GM19324 (cell line): ENCODE measurements around the gene RPS6KB2.

Source experiments
- ATAC-seq: cut with Tn5 transposase; IDR thresholded peaks from one replicate; pipeline ENCODE4 v1.9.1; 2021; ENCODE audit warnings: mild to moderate bottlenecking, moderate library complexity; ENCODE audit not compliant: unreplicated experiment, low FRiP score

The RPS6KB2 gene

DNA sequence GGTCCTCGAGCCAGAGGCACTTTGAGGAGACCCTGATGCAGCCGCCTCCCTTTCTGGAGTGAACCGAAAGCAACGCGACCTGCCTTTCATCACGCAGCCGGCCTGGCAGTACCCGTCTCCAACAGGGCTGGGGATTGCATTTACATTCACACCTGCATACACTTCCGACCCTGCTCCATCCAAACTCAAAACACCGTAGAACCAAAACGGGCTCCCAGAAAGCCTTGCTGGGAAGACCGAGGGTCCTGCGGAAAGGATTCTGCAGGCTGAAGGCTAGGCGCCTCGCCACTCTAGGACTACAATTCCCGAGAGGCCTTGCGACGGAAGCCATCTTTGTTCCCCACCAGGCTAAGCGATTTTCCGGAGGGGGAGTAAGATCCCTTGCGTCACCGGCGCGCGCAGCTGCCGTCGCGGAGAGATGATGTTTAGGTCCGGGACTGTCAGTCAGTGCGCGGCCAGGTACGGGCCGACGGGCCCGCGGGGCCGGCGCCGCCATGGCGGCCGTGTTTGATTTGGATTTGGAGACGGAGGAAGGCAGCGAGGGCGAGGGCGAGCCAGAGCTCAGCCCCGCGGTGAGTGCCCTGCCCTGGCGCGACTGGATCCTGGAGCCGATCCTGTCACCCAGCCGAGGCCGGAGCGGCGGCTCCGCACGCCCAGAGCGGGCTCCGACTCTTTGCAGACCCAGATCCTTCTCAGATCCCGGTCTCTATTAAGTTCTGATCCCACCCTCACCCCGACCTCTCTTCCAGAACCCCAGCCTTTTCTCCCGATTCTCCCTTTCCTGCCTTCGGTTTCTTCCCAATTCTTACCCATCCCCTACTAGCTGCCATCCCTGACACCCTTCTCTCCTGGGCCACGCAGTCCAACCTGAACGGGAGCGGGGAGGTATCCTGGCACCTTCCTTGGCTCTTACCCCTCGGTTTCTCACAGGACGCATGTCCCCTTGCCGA, at the start of gene RPS6KB2:
Gene RPS6KB2 (plus strand): TSS at position 443 of the 950 bp plus-strand sequence. CDS start 52 bp downstream, at position 495.
- ATAC-seq: peak; percentile 92

DNA sequence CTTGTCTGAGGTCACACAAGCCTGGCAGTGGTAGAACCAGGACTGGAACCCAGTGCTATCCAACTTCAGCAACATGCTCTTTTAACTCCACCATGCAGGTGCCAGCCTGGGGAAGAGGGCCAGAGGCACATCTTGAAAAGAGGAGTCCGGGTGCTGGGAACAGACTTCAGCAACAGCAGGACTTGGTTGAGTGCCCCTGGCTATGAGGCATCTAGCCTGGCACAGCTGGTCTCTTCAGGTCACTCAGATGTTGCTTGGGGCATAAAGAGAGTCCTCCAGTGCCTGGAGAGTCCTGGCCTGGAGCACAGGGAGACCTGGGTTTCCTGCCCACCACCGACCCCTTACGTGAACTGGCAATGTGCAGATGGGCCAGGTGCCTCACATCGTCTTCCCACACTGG, 49.8 kb upstream of the RPS6KB2 start:
- no peak for ATAC-seq

DNA sequence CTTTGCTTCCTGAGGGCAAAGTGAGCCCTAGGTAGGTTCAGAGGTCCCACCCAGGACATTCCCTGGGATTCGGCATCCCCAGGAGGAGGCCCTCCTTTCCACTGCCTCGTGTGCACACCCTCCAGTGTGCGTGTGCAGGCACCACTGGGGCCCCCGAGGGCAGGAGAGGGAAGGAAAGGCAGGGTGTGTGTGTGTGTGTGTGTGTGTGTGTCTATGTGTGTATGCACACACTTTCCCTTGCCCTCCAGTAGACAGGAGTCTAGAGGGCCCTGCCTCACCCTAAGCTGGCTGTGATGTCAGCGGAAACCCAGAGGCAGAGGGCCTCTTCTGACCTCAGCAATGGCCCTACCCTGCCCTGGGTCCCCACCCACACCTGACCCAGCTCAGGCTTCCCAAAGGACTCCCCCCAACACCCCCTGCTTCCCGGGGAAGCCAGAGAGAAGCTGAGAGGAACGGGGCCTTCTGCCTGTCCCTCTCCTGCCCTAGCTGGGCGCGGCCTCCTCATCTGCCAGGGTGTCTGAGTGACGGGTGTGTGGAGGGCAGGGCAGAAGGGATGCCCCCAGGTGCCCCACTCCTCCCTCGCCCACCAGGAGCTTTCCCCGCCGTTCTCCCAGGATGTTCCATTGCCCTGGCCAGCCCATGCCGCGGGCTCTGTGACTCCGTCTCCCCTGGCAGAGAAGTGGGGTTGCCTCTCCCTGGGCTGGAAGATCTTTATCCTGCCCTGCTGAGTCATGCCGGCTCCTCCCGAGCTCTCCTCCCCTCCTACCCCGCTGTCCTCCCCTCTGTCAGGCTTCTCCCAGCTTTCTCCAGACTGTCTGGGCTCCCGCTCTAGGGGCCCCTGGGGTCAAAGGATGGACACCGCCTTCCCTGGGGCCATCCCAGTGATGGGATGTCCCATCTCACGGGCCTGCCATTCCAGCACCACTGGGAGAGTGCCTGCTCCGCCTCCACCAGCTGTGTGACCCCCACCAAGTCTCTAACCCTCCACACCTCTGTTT, 48.9 kb upstream of the RPS6KB2 start:
- no peak for ATAC-seq

DNA sequence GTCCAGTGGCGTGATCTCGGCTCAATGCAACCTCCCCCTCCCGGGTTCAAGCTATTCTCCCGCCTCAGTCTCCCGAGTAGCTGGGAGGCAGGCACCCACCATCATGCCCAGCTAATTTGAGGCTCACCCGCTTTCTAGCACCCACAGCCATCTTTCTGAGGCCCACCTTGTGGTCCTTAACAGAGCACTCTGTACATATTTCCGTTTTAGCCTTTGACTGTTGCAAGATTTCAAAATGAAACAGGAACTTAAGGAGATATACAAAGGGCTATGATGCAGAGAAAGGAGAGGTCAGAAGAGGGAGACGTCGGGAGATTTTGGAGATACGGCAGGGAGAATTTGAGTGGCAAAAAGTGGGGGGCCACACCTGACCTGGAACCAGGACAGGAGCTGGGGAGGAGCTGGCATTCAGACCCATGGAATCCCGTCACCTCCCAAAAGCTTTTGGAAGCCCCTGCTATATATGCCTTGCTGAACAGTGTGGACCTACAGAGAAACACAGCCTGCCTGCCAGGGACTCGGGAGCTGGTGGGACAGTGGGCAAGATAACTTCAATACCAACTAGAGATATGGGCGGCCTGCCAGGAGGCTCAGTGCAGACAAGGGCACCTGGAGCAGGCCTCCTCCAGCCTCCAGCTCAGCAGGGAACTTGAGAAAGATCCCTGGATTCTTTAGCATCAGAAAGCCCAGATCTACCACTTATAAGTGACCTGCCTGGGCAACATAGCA, 46.9 kb upstream of the RPS6KB2 start:
- ATAC-seq: no peak

DNA sequence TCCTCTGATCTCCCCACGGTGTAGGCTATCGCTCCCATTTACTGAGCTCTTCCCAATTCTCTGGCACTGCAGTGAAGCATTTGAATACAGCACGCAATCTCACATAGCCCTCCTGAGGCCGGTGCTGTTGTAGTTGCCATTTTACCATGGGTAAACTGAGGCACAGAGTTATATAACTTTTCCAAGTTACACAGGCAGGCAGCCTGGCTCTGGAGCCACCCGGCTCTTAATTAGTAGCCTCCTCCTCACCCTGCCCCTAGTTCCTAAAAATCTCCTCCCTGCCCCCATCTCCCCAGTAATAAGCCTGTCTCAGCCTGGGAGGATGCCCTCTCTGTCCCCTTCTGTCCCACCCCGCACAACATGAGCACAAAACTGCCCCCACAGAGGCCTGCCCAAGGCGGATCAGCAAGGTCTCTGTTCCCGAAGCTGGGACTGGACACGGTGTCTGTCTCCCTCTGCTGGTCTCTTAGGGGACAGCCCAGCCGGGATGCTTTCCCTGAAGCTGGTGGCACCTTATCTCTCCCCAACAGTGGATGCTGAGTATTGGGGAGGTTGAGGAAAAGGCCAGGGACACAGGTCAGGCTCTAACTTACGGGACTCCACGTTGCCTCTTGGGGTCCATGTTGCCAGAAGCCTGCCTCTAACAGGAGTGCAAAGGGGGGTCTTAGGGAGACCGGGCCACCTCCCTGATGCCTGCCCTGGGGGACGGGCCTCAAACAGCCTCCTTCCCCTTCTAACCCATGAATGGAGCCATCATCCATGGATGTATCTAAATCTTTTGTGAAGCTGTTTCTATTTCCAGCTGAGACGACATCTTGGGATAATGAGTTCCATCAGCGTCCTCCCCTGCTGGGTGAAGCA, 45.8 kb upstream of the RPS6KB2 start:
- ATAC-seq: no peak

GRCh38 chr11:67384851-67385366, 43.4 kb upstream of the RPS6KB2 start:
- no peak for ATAC-seq

- no peak for ATAC-seq
Measured at GRCh38 chr11:67387069-67387468, 41.2 kb upstream of the RPS6KB2 start.

DNA sequence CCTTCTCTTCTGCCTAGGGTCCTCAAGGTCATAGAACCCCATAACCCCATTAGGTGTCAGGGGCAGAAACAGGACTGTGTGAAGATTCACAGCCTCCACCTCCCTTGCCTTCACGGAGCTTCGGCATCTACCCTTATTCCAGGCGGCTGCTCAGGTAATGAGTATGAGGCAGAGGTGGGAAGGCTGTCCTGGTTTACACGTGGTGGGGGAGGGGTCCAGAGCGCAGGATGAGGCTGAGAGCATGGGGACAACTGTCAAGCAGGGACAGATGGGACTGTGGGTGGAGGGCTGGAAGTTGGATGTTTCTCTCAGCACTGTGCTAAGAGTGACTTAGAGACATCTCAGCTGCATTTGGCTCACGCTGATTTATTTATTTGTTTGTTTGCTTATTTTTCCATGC, 40.8 kb upstream of the RPS6KB2 start:
- ATAC-seq: no peak

GRCh38 chr11:67389477-67389876, 38.8 kb upstream of the RPS6KB2 start:
- no peak for ATAC-seq

GRCh38 chr11:67390947-67391303, 37.4 kb upstream of the RPS6KB2 start:
- no peak for ATAC-seq

- ATAC-seq: peak; percentile 79
Measured at GRCh38 chr11:67391304-67392182, 36.8 kb upstream of the RPS6KB2 start, which contains the start of gene RAD9A. Gene RAD9A, plus strand, starts transcription at chr11:67391986. Its CDS starts 59 bp downstream, at chr11:67392045.

- no peak for ATAC-seq
Measured at GRCh38 chr11:67392183-67392715, 36.0 kb upstream of the RPS6KB2 start.

DNA sequence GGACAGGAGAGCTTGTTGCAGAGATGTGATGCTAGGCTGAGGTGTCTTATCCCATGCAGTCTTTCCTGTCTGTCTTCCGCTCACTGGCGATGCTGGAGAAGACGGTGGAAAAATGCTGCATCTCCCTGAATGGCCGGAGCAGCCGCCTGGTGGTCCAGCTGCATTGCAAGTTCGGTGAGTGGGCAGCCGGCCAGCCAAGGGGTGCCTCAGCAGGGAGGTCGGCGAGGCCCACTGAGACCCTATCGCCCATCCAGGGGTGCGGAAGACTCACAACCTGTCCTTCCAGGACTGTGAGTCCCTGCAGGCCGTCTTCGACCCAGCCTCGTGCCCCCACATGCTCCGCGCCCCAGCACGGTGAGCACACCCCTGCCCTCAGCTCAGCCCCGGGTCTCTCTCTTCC, 34.9 kb upstream of the RPS6KB2 start:
- ATAC-seq: no peak

- ATAC-seq: no peak
Measured at GRCh38 chr11:67393990-67394389, 34.3 kb upstream of the RPS6KB2 start.

DNA sequence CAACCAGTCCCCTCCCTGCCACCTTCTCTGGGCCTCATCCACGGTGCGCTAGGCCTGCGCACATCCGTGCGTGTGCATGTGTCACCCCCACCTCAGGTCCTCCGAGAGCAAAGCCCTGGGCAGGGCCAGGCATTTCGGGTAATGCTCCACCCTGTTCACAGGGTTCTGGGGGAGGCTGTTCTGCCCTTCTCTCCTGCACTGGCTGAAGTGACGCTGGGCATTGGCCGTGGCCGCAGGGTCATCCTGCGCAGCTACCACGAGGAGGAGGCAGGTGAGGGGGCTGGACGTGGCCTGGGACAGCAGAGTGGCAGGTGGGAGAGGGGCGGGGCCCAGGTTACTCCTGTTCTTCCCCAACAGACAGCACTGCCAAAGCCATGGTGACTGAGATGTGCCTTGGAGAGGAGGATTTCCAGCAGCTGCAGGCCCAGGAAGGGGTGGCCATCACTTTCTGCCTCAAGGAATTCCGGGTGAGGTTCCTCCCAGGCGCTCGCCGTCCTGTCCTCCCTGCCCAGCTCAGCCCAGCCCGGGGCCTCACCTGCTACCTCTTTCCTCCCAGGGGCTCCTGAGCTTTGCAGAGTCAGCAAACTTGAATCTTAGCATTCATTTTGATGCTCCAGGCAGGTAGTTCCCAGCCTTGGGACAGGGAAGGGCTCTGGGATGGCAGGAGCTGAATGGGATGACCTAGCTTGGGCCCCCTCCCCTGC, 32.6 kb upstream of the RPS6KB2 start:
- no peak for ATAC-seq

GRCh38 chr11:67396259-67396581, 32.1 kb upstream of the RPS6KB2 start:
- ATAC-seq: no peak

DNA sequence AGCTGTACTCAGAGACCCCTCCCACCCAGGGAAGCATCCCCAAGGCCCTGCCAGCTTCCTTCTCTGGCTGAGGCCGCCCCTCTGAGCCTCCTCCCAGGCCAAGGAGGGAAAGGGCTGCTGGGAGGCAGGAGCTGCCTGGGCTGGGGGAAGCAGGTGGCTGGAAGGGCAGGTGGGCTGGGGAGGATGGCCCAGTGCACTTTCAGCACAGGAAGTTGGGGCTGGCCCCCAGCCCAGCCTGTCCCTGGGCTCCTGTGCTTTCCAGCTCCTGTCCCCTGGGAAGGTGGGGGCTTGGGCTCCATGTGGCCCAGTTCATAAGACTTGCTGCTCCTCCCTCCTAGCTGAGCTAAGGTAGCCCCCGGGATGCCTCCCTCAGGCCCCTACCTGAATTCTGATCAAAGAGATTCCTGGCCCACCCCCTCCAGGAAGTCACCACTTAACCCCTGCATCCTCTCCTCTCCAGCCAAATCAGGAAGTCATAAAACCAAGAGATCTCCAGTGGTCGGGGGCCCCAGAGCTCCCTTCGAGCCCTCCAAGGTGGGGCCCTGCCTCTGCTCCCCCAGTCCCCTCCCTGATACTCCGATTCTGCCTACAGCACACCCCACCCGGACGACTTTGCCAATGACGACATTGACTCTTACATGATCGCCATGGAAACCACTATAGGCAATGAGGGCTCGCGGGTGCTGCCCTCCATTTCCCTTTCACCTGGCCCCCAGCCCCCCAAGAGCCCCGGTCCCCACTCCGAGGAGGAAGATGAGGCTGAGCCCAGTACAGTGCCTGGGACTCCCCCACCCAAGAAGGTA, 31.5 kb upstream of the RPS6KB2 start:
- no peak for ATAC-seq
